HUES48 (cell line): ENCODE results near the gene RFX3.
"Not testable (repeated sequence)": the region's sequence is repeated elsewhere in the genome, so short reads cannot be mapped to it uniquely, and the experiment has no call there.

Source experiments
- H3K27ac ChIP-seq: one replicate; pipeline ENCODE4 v1.7.0; 2013; ENCODE audit warnings: low read depth, low read length, inconsistent platforms
- H3K27me3 ChIP-seq: 2 replicates; pipeline ENCODE4 v1.6.1; 2013; ENCODE audit warnings: mild to moderate bottlenecking, low read length; ENCODE audit not compliant: control insufficient read depth, insufficient read depth
- H3K36me3 ChIP-seq: 2 replicates; pipeline ENCODE4 v1.6.1; 2013; ENCODE audit warnings: low read length; ENCODE audit not compliant: control insufficient read depth, insufficient read depth
- H3K4me1 ChIP-seq: 2 replicates; pipeline ENCODE4 v1.6.1; 2013; ENCODE audit warnings: mild to moderate bottlenecking, low read length; ENCODE audit not compliant: control insufficient read depth, insufficient read depth
- H3K4me3 ChIP-seq: 2 replicates; pipeline ENCODE4 v1.5.1; 2013; ENCODE audit warnings: mild to moderate bottlenecking, low read depth, low read length
- H3K9ac ChIP-seq: 2 replicates; pipeline ENCODE4 v1.6.1; 2013; ENCODE audit warnings: mild to moderate bottlenecking, low read depth, low read length, moderate library complexity
- H3K9me3 ChIP-seq: 2 replicates; pipeline ENCODE4 v1.6.1; 2013; ENCODE audit warnings: low read length; ENCODE audit not compliant: control insufficient read depth, insufficient read depth

The RFX3 gene

GRCh38 chr9:3329361-3329760 is 196.4 kb downstream of the RFX3 start:
- H3K27me3 ChIP-seq = no peaks in the 10 kb centered on the region

GRCh38 chr9:3323714-3324113 is 202.1 kb downstream of the RFX3 start:
- H3K27ac ChIP-seq = no peak overlapping the region
- H3K27me3 ChIP-seq = no peaks in the 10 kb centered on the region
- no peaks in the 10 kb centered on the region for H3K4me1 ChIP-seq
- no peak overlapping the region for H3K4me3 ChIP-seq
- H3K9me3 ChIP-seq = no peaks in the 10 kb centered on the region
- no peak overlapping the region for H3K9ac ChIP-seq
- H3K36me3 ChIP-seq = no peaks in the 10 kb centered on the region

More at GRCh38 chr9:3329361-3329760, 196.4 kb downstream of the RFX3 start:
- Histone ChIP-seq H3K4me1 (0 out of 2 replicates have a peak, but pooled peaks cover 3% of the 10 kb centered on the region), H3K4me3 (no peak overlapping the region), H3K9ac (no peak overlapping the region), H3K27ac (no peak overlapping the region), H3K36me3 (no peaks in the 10 kb centered on the region), H3K9me3 (no peaks in the 10 kb centered on the region)

- Histone ChIP-seq H3K9ac (no peak overlapping the region), H3K27ac (no peak overlapping the region), H3K36me3 (no peaks in the 10 kb centered on the region), H3K4me3 (no peak overlapping the region), H3K4me1 (no peaks in the 10 kb centered on the region), H3K9me3 (no peaks in the 10 kb centered on the region), H3K27me3 (no peaks in the 10 kb centered on the region)
Measured at GRCh38 chr9:3321186-3321585, 204.6 kb downstream of the RFX3 start.

GRCh38 chr9:3312595-3312994 is 213.2 kb downstream of the RFX3 start:
- not testable (repeated sequence) for H3K9ac ChIP-seq, H3K4me3 ChIP-seq, H3K27ac ChIP-seq, H3K9me3 ChIP-seq, H3K27me3 ChIP-seq, H3K36me3 ChIP-seq
- peaks cover 16% of the 10 kb centered on the region for H3K4me1 ChIP-seq

GRCh38 chr9:3308609-3309008 is 217.2 kb downstream of the RFX3 start:
- Histone ChIP-seq H3K36me3 (no peaks in the 10 kb centered on the region), H3K9ac (no peak overlapping the region), H3K4me1 (peaks cover 20% of the 10 kb centered on the region), H3K4me3 (no peak overlapping the region), H3K9me3 (no peaks in the 10 kb centered on the region), H3K27me3 (no peaks in the 10 kb centered on the region), H3K27ac (no peak overlapping the region)

GRCh38 chr9:3304388-3304787 is 221.4 kb downstream of the RFX3 start:
- H3K9ac ChIP-seq, H3K36me3 ChIP-seq, H3K27ac ChIP-seq, H3K9me3 ChIP-seq, H3K4me3 ChIP-seq, H3K27me3 ChIP-seq: not testable (repeated sequence)
- H3K4me1 ChIP-seq = peaks cover 12% of the 10 kb centered on the region

- Histone ChIP-seq H3K36me3 (no peaks in the 10 kb centered on the region), H3K27me3 (no peaks in the 10 kb centered on the region), H3K9me3 (no peaks in the 10 kb centered on the region), H3K4me1 (peaks cover 3% of the 10 kb centered on the region; the same call in 1 of the 2 replicates), H3K9ac (no peak overlapping the region), H3K4me3 (no peak overlapping the region), H3K27ac (no peak overlapping the region)
Measured at GRCh38 chr9:3299872-3300271, 225.9 kb downstream of the RFX3 start.

GRCh38 chr9:3296536-3296935 is 229.3 kb downstream of the RFX3 start:
- Histone ChIP-seq H3K9me3 (no peaks in the 10 kb centered on the region), H3K4me1 (peaks cover 3% of the 10 kb centered on the region; the same call in 1 of the 2 replicates), H3K36me3 (no peaks in the 10 kb centered on the region), H3K4me3 (no peak overlapping the region), H3K27me3 (no peaks in the 10 kb centered on the region), H3K9ac (no peak overlapping the region), H3K27ac (no peak overlapping the region)

GRCh38 chr9:3292311-3292710 is 233.5 kb downstream of the RFX3 start:
- Histone ChIP-seq H3K4me1 (peaks cover 30% of the 10 kb centered on the region), H3K27me3 (no peaks in the 10 kb centered on the region), H3K36me3 (no peaks in the 10 kb centered on the region), H3K4me3 (no peak overlapping the region), H3K27ac (no peak overlapping the region), H3K9ac (no peak overlapping the region), H3K9me3 (no peaks in the 10 kb centered on the region)

- Histone ChIP-seq H3K4me3 (peak overlapping the region; percentile 46), H3K9ac (peak overlapping the region; percentile 55; the same call in 1 of the 2 replicates), H3K4me1 (peaks cover 27% of the 10 kb centered on the region), H3K27ac (peak overlapping the region; percentile 66), H3K36me3 (no peaks in the 10 kb centered on the region), H3K9me3 (no peaks in the 10 kb centered on the region), H3K27me3 (no peaks in the 10 kb centered on the region)
Measured at GRCh38 chr9:3290231-3290840, 235.5 kb downstream of the RFX3 start.

GRCh38 chr9:3288686-3289085 is 237.1 kb downstream of the RFX3 start:
- no peak overlapping the region for H3K9ac ChIP-seq
- H3K9me3 ChIP-seq = no peaks in the 10 kb centered on the region
- H3K36me3 ChIP-seq = no peaks in the 10 kb centered on the region
- H3K27ac ChIP-seq = no peak overlapping the region
- peak overlapping the region; percentile 46; the same call in 1 of the 2 replicates for H3K4me3 ChIP-seq
- H3K27me3 ChIP-seq = no peaks in the 10 kb centered on the region
- peaks cover 27% of the 10 kb centered on the region for H3K4me1 ChIP-seq
